ENCODE data around the gene KPTN.

GRCh38 chr19:47499371-47499770, 15.4 kb upstream of the KPTN start:
- TF ChIP-seq REST (IDR thresholded peaks at IDR 0.05; ENCODE audit: borderline replicate concordance in 1 of 2, low read depth in 1 of 2, low read length in 2 of 2) (no peak), ASH2L (IDR thresholded peaks at IDR 0.05; ENCODE audit: insufficient read length, low read depth, low read length) (no peak), MTF2 (CRISPR knock-in tag; IDR thresholded peaks at IDR 0.05; ENCODE audit: borderline replicate concordance) (no peak), IRF2 (CRISPR knock-in tag; IDR thresholded peaks at IDR 0.05) (no peak)
